Vagina (tissue), 2 donors: ENCODE measurements around the gene TKFC.

Experiments used
- POLR2AphosphoS5 ChIP-seq, 2 donors: sonication (generic); formaldehyde crosslinking; IDR thresholded peaks; one replicate each; pipeline ENCODE4 v1.9.0; 2017; ENCODE audit warnings: antibody characterized with exemption in 2 of 2, mild to moderate bottlenecking in 2 of 2, low read depth in 1 of 2; ENCODE audit not compliant: insufficient read depth in 1 of 2
- TF ChIP-seq, protein P1 (sequence below), 3 experiments: fragments of 450-650 bp in 2 of 3; fragments of 200-600 bp in 1 of 3; sonication (generic) in 1 of 3; IDR thresholded peaks; one replicate each; pipeline ENCODE4 v1.5.1; 2017 to 2019; ENCODE audit warnings: antibody characterized with exemption in 3 of 3, mild to moderate bottlenecking in 2 of 3, moderate library complexity in 2 of 3

GRCh38 chr11:61345954-61346843, 13.2 kb downstream of the TKFC start:
- TF ChIP-seq, protein P1, sequence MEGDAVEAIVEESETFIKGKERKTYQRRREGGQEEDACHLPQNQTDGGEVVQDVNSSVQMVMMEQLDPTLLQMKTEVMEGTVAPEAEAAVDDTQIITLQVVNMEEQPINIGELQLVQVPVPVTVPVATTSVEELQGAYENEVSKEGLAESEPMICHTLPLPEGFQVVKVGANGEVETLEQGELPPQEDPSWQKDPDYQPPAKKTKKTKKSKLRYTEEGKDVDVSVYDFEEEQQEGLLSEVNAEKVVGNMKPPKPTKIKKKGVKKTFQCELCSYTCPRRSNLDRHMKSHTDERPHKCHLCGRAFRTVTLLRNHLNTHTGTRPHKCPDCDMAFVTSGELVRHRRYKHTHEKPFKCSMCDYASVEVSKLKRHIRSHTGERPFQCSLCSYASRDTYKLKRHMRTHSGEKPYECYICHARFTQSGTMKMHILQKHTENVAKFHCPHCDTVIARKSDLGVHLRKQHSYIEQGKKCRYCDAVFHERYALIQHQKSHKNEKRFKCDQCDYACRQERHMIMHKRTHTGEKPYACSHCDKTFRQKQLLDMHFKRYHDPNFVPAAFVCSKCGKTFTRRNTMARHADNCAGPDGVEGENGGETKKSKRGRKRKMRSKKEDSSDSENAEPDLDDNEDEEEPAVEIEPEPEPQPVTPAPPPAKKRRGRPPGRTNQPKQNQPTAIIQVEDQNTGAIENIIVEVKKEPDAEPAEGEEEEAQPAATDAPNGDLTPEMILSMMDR (IDR thresholded peaks at IDR 0.05), result no peak
- TF ChIP-seq POLR2AphosphoS5 (IDR thresholded peaks at IDR 0.05; ENCODE audit: insufficient read depth in 1 of 2, low read depth in 1 of 2), result no peak
